Gastrocnemius medialis (tissue), 4 donors: ENCODE measurements around the gene SULT1B1. TPM values are rescaled to one million over a fixed set of nuclear protein-coding genes. Genes with fewer than 3 reads are reported as not detected.
A peak's percentile ranks its signal among the peaks of the same experiment; 100 is the strongest.

Source experiments
- ATAC-seq, 2 donors: fragments of 150-250 bp; one replicate each; pipeline ENCODE4 v1.9.1; 2016
- DNase-seq, 2 donors: peaks; one replicate each; pipeline ENCODE4 v3.0.0-alpha.2; 2019
- H3K27ac ChIP-seq, 4 donors: fragments of 200-600 bp; sonication (generic); 1 replicate in 1 of 4; 2 replicates in 3 of 4; pipeline ENCODE4 v1.5.1; 2016 to 2018; ENCODE audit warnings: mild to moderate bottlenecking in 2 of 4, moderate library complexity in 1 of 4
- H3K27me3 ChIP-seq, 3 donors: fragments of 200-600 bp; sonication (generic) in 2 of 3; 1 replicate in 1 of 3; 2 replicates in 2 of 3; pipeline versions ENCODE4 v1.5.1 to v1.6.0; 2016 to 2019; ENCODE audit warnings: mild to moderate bottlenecking in 1 of 3, moderate library complexity in 1 of 3
- H3K36me3 ChIP-seq, 2 donors: fragments of 200-600 bp; sonication (generic) in 1 of 2; one replicate each; pipeline ENCODE4 v1.5.1; 2017 to 2018
- H3K4me1 ChIP-seq, 2 donors: fragments of 200-600 bp; sonication (generic) in 1 of 2; one replicate each; pipeline ENCODE4 v1.5.1; 2016 to 2017; ENCODE audit warnings: mild to moderate bottlenecking in 2 of 2
- H3K4me3 ChIP-seq, 4 donors: fragments of 200-600 bp; sonication (generic) in 3 of 4; 1 replicate in 1 of 4; 2 replicates in 3 of 4; pipeline ENCODE4 v1.5.1; 2016 to 2019; ENCODE audit warnings: mild to moderate bottlenecking in 2 of 4
- H3K9me3 ChIP-seq, 3 donors: fragments of 200-600 bp; sonication (generic) in 2 of 3; 1 replicate in 1 of 3; 2 replicates in 2 of 3; pipeline ENCODE4 v1.5.1; 2016 to 2019
- POLR2A ChIP-seq, 2 donors: fragments of 450-650 bp; IDR thresholded peaks; one replicate each; pipeline ENCODE4 v1.6.1; 2017; ENCODE audit warnings: antibody characterized with exemption in 2 of 2, mild to moderate bottlenecking in 2 of 2, moderate library complexity in 2 of 2
- in situ Hi-C, 4 donors: fragments of 200-750 bp; cut with MboI; loops; one replicate each; pipeline versions ENCODE4 v1.15.0 to v1.8.0; 2017; ENCODE audit warnings: low sequenced_read_pairs in 4 of 4
- intact Hi-C: fragments of 100-400 bp; cut with DNase I; formaldehyde crosslinking; loops from one replicate; pipeline ENCODE4 v1.15.1; 2023; ENCODE audit warnings: low total_unique reads
- total RNA-seq, 4 donors: library from RNA; depleted of rRNA; stranded (reverse); fragments of >200 nt; gene quantifications; one replicate each; pipeline versions ENCODE4 v1.1.0 to v1.2.3, GENCODE V29; 2016
- TF ChIP-seq, protein P1 (sequence below), 5 experiments: fragments of 450-650 bp in 3 of 5; fragments of 200-600 bp in 2 of 5; sonication (generic) in 2 of 5; IDR thresholded peaks in 4 of 5; conservative IDR thresholded peaks in 1 of 5; 1 replicate in 4 of 5; 2 replicates in 1 of 5; pipeline ENCODE4 v1.5.1; 2016 to 2019; ENCODE audit warnings: antibody characterized with exemption in 5 of 5, mild to moderate bottlenecking in 3 of 5, moderate library complexity in 3 of 5

SULT1B1 gene
- total RNA-seq, 4 donors from 2014 or later: 0.36 to 0.70 (median 0.55) TPM; not detected in 1

DNA sequence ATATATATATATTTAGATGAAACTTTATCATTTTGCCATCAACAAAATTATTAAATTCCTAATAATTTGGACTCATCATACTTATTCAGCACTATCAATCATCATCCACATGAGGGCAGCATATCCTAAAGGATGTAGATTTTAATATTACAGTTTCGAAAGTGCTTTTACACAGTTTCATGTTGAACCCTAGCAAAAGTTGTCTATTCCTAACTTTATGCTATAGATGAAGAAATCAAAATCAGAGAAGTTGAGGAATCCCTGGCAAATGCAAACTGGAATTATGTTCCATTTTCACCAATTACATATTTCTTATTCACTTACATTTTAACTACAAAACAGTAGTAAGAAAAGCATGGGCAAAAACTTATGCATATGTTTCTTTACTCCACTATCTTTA, 70.8 kb downstream of the SULT1B1 start:
- H3K4me3 ChIP-seq: no peak overlapping the region
- H3K4me1 ChIP-seq: no peaks in the 10 kb centered on the region
- no peaks in the 10 kb centered on the region for H3K36me3 ChIP-seq
- no peak for DNase-seq
- intact Hi-C loops: no loop called here
- no peak overlapping the region for H3K27ac ChIP-seq
- no peak for ATAC-seq
- no peaks in the 10 kb centered on the region for H3K9me3 ChIP-seq
- H3K27me3 ChIP-seq: no peaks in the 10 kb centered on the region
- in situ Hi-C loops: loop anchor here in 2 of 4 donors (5.0 to 25.0 kb wide), 2 partner anchors 193 to 198 kb away; no protein-coding TSS in a partner anchor
- TF ChIP-seq, protein P1, sequence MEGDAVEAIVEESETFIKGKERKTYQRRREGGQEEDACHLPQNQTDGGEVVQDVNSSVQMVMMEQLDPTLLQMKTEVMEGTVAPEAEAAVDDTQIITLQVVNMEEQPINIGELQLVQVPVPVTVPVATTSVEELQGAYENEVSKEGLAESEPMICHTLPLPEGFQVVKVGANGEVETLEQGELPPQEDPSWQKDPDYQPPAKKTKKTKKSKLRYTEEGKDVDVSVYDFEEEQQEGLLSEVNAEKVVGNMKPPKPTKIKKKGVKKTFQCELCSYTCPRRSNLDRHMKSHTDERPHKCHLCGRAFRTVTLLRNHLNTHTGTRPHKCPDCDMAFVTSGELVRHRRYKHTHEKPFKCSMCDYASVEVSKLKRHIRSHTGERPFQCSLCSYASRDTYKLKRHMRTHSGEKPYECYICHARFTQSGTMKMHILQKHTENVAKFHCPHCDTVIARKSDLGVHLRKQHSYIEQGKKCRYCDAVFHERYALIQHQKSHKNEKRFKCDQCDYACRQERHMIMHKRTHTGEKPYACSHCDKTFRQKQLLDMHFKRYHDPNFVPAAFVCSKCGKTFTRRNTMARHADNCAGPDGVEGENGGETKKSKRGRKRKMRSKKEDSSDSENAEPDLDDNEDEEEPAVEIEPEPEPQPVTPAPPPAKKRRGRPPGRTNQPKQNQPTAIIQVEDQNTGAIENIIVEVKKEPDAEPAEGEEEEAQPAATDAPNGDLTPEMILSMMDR (IDR thresholded peaks at IDR 0.05 in 4 of 5, conservative IDR thresholded peaks at IDR 0.05 in 1 of 5): peak in 3 of 5 experiments; percentile 13 to 39 (median 15)
- no peak for TF ChIP-seq POLR2A (IDR thresholded peaks at IDR 0.05)

DNA sequence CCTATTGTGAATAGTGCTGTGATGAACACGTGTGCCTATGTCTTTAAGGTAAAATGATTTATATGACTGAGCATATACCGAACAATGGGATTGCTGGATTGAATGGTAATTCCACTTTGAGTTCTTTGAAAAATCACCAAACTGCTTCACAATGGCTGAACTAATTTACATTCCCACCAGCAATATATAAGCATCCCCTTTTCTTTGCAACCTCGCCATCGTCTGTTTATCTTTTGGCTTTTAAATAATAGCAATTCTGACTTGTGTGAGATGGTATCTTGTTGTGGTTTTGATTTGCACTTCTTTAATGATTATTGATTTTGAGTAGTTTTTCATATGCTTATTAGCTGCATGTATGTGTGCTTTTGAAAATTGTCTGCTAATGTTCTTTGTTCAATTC, 75.6 kb downstream of the SULT1B1 start:
- TF ChIP-seq POLR2A (IDR thresholded peaks at IDR 0.05): no peak
- TF ChIP-seq, protein P1 (IDR thresholded peaks at IDR 0.05 in 4 of 5, conservative IDR thresholded peaks at IDR 0.05 in 1 of 5): no peak
- ATAC-seq: no peak
- in situ Hi-C loops (loop anchor here in 2 of 4 donors (5.0 to 25.0 kb wide), 2 partner anchors 197 to 202 kb away; no protein-coding TSS in a partner anchor), intact Hi-C loops (no loop called here)
- Histone ChIP-seq H3K36me3 (no peaks in the 10 kb centered on the region), H3K4me1 (no peaks in the 10 kb centered on the region), H3K27ac (no peak overlapping the region), H3K9me3 (no peaks in the 10 kb centered on the region), H3K27me3 (no peaks in the 10 kb centered on the region), H3K4me3 (no peak overlapping the region)
- no peak for DNase-seq

Other genes with a start within 250 kb of the SULT1B1 start
- gene UGT2A2, start 121.0 kb downstream of the SULT1B1 start, total RNA-seq: not detected
- gene UGT2A1, start 107.4 kb downstream of the SULT1B1 start, total RNA-seq: not detected
- not detected for gene SULT1E1, start 99.5 kb upstream of the SULT1B1 start, total RNA-seq
- gene CSN1S1, start 170.4 kb upstream of the SULT1B1 start, total RNA-seq: not detected
- not detected for gene CSN2, start 205.1 kb upstream of the SULT1B1 start, total RNA-seq
- gene STATH, start 235.3 kb upstream of the SULT1B1 start, total RNA-seq: not detected